Thymus (tissue), 11 donors: ENCODE data around the gene MSRB1. TPM values are rescaled to one million over a fixed set of nuclear protein-coding genes. Genes with fewer than 3 reads are reported as not detected.
"Not testable (repeated sequence)": the region's sequence is repeated elsewhere in the genome, so short reads cannot be mapped to it uniquely, and the experiment has no call there.

Experiments
- DNase-seq, 9 donors: peaks; one replicate each; pipeline ENCODE4 v3.0.0-alpha.2; 2013; ENCODE audit warnings: low spot score in 9 of 9, low read depth in 6 of 9, missing footprints in 1 of 9
- H3K27ac ChIP-seq, 2 donors: one replicate each; pipeline ENCODE4 v1.5.1; 2013; ENCODE audit warnings: control low read depth in 1 of 2, low read depth in 1 of 2, low read length in 1 of 2, mild to moderate bottlenecking in 1 of 2, moderate library complexity in 1 of 2
- H3K27me3 ChIP-seq, 2 donors: one replicate each; pipeline ENCODE4 v1.5.1; 2013; ENCODE audit warnings: low read length in 1 of 2; ENCODE audit not compliant: control insufficient read depth in 2 of 2, insufficient read depth in 1 of 2
- H3K36me3 ChIP-seq, 2 donors: one replicate each; pipeline ENCODE4 v1.5.1; 2013; ENCODE audit warnings: low read length in 1 of 2, mild to moderate bottlenecking in 1 of 2, moderate library complexity in 1 of 2; ENCODE audit not compliant: control insufficient read depth in 2 of 2, insufficient read depth in 2 of 2
- H3K4me1 ChIP-seq, 2 donors: one replicate each; pipeline ENCODE4 v1.5.1; 2013; ENCODE audit warnings: low read length in 2 of 2; ENCODE audit not compliant: control insufficient read depth in 2 of 2, insufficient read depth in 2 of 2
- H3K4me3 ChIP-seq, 2 donors: one replicate each; pipeline ENCODE4 v1.5.1; 2013; ENCODE audit warnings: low read length in 2 of 2, control low read depth in 1 of 2, mild to moderate bottlenecking in 1 of 2
- H3K9me3 ChIP-seq, 2 donors: one replicate each; pipeline ENCODE4 v1.5.1; 2013; ENCODE audit warnings: low read length in 1 of 2, mild to moderate bottlenecking in 1 of 2; ENCODE audit not compliant: control insufficient read depth in 2 of 2, insufficient read depth in 1 of 2
- WGBS: extraction: QIAGEN DNeasy Blood & Tissue Kit; methylation state at CpG from one replicate; pipeline ENCODE4 v1.1.7; 2013; 5-methylcytosine and 5-hydroxymethylcytosine counted together
- polyA plus RNA-seq: library from polyadenylated mRNA; stranded (reverse); fragments of 200-250 nt; gene quantifications from one replicate; pipeline ENCODE4 v1.2.3, GENCODE V29; 2013
- total RNA-seq: library from RNA; stranded (reverse); fragments of 120-200 nt; gene quantifications from one replicate; pipeline ENCODE4 v1.2.4, GENCODE V29; 2013
- donor health status: healthy.

Gene MSRB1
- total and polyA plus RNA-seq, 2 donors = 10.7 to 44.2 TPM

DNA sequence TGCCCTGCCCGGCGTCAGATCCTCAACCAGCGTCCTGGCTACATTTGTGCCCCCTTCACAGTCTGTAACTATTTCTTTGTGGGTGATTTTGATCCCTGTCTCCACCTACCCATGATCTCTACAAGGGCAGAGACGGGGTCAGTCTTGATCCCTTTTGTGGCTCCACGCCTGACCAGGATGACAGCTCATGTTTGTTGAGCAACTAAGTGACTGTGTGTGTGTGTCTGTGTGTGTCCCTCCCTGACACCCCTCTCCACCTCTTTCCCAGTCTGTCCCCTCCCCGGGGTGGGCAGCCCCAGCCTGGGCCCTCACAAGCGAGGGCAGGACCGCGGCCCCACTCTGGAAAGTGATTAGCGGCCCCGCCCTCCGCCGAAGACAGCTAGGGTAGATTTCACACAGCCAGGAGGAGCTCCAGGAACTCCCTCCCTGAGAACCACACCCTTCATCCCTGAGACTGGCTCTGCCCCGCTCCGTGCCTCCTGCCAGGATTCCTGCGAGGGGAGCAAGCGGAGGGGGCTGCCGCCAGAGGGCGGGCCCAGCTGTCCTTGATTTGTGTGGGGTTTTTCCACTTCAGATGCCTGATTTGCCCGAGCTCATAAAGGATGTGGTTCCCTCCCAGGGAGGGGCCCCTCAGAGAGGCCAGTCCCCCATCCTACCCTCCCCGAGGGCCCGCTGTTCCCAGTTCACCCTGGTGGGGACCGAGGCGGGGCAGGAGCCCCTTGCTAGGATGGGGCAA, 19.5 kb downstream of the MSRB1 start:
- Histone ChIP-seq H3K9me3 (peaks cover 0 to 8% of the 10 kb centered on the region in 2 donors), H3K27me3 (peaks cover 47 to 81% of the 10 kb centered on the region in 2 donors), H3K27ac (no peak overlapping the region), H3K36me3 (no peaks in the 10 kb centered on the region), H3K4me3 (no peak overlapping the region), H3K4me1 (peaks cover 0 to 5% of the 10 kb centered on the region in 2 donors)
- WGBS = 16% methylated on average over 24 of the region's 24 CpGs
- peak in 2 of 9 donors; percentile 20 to 30 for DNase-seq

DNA sequence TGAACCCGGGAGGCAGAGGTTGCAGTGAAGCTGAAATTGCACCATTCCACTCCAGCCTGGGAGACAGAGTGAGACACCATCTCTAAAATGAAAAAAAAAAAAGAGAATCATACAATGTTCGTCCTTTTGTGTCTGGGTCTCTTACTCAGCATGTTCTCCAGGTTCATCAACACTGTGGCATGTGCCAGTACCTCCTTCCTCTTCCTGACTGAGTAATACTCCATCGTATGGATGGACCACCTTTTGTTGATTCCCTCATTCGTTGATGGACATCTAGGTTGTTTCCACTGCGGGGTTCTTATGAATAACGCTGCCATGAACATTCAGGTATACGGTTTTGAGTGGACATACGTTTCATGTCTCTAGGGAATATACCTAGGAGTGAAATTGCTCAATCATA, 20.6 kb downstream of the MSRB1 start:
- DNase-seq = no peak
- no peaks in the 10 kb centered on the region for H3K36me3 ChIP-seq
- H3K27me3 ChIP-seq = peaks cover 57 to 86% of the 10 kb centered on the region in 2 donors
- WGBS = 83% methylated on average over 8 of the region's 8 CpGs
- H3K4me3 ChIP-seq = no peak overlapping the region
- H3K27ac ChIP-seq = no peak overlapping the region
- peaks cover 0 to 5% of the 10 kb centered on the region in 2 donors for H3K4me1 ChIP-seq
- H3K9me3 ChIP-seq = peaks cover 0 to 8% of the 10 kb centered on the region in 2 donors

DNA sequence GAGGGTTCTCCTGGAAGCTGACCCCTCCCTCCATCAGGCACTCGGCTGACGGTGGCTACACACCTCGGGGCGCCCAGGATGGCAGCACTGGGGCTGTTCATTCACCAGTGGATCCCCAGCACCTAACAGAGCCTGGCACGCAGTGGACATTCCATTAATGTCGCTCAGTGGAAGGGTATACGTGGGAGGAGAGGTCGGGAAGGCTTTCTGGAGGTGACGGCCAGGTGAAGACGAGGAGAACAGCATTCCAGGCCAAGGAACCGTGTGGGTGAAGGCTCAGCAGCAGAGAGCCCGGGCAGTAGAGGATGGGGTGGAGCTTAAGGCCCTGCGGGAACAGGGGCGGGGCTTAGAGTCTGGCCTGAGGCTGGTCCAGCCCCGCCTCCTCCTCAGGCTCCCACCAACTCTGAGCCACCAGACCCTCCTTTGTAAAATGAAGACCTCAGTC, 22.2 kb downstream of the MSRB1 start:
- peaks cover 0 to 8% of the 10 kb centered on the region in 2 donors for H3K9me3 ChIP-seq
- H3K27ac ChIP-seq = no peak overlapping the region
- no peak for DNase-seq
- WGBS = 13% methylated on average over 15 of the region's 15 CpGs
- no peak overlapping the region for H3K4me3 ChIP-seq
- peaks cover 73 to 95% of the 10 kb centered on the region in 2 donors for H3K27me3 ChIP-seq
- no peaks in the 10 kb centered on the region for H3K36me3 ChIP-seq
- peaks cover 0 to 5% of the 10 kb centered on the region in 2 donors for H3K4me1 ChIP-seq

DNA sequence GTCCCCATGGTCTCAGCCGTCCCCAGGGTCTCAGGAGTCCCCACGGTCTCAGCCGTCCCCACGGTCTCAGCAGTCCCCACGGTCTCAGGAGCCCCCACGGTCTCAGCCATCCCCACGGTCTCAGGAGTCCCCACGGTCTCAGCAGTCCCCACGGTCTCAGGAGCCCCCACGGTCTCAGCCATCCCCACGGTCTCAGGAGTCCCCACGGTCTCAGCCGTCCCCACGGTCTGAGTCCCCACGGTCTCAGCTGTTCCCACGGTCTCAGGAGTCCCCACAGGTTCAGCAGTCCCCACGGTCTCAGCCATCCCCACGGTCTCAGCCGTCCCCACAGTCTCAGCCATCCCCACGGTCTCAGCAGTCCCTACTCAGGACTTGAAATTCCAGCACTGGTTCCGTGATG, 22.9 kb downstream of the MSRB1 start:
- not testable (repeated sequence) for H3K27ac ChIP-seq, H3K36me3 ChIP-seq, H3K4me1 ChIP-seq, H3K9me3 ChIP-seq, DNase-seq, H3K4me3 ChIP-seq
- H3K27me3 ChIP-seq = peaks cover 77 to 95% of the 10 kb centered on the region in 2 donors
- WGBS = 76% methylated on average over 21 of the region's 21 CpGs

DNA sequence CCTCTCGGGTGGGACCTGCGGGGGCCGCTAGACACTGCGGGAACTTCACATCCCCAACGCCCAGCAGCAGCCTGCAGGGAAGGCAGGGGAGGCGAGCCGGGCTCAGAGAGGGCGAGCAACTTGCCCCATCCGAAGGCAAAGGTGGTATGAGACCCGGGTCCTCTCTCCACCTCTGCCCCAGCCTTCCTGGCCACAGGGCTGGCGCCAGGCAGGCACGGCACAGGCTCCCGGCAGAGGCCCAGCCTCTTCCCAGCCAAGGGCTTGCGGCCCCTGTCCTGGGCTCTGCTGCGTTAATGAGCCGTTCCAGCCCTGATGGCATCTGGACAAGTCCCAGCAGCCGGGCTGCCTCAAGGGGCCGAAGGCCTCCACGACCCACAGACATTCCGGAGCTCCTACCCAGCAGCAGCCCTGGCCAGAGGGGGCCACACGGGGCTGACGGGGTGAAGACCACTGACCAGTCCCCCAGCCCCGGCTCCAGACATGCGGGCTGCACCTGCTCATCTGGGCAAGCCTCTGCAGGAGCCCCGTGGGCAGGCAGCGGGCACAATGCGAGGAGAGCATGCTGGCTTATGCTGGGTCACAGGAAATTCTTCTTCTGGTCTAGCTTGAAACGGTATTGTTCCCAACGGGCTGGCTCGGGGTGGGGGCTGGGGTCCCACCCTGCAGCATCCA, 23.5 kb downstream of the MSRB1 start:
- Histone ChIP-seq H3K4me1 (peaks cover 0 to 7% of the 10 kb centered on the region in 2 donors), H3K36me3 (no peaks in the 10 kb centered on the region), H3K27ac (no peak overlapping the region), H3K4me3 (no peak overlapping the region), H3K9me3 (peaks cover 0 to 8% of the 10 kb centered on the region in 2 donors), H3K27me3 (peaks cover 77 to 96% of the 10 kb centered on the region in 2 donors)
- WGBS = 46% methylated on average over 30 of the region's 30 CpGs
- DNase-seq = no peak

DNA sequence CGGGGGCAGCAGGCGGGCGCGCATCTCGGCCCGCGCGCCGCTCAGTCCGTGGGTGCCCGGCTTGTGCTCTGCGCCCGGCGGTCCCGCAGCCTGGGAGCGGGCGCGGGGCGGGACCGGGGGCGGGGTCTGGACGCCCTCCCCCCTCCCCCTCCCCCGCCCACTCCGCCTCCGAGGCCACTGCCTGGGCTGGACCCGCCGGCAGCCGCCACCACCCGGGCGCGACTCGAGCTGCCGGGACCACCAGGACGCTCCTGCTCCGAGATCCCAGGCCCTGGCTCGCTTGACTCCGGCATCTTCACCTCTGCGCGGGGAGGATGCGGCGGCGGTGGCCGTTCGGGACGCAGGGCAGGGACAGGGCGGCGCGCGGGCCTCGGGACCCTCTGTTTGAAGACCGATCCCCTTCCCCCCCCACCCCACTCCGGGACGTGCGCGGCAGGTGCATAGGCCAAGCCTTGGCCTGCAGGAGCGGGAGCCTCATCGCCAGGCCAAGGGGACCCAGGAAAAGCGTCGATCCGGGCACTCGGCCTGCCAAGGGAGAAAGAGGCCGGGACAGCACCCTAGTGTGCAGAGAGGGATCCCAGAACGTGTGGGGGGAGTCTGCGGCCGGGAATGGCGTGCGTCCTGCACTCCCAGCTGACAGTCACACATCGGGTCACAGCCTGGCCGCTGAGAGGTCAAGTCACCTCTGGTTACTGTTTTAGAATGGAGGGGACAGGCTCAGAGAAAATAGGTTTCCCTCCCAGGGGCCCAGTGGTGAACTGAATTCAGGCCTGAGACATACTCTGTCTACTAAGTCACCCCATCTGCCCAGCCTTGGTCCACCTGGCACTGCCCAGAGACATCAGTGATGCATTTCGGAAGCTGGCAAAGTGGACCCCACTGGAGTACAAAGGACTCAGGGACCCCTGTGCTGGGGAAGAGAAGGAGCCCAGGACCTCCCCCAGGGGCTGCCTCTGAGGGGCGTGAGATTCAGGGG, 24.4 kb downstream of the MSRB1 start, which contains the start of gene HS3ST6:
Gene HS3ST6 (minus strand): TSS at position 65 of the 976 bp plus-strand sequence. CDS start 92 bp downstream, outside the sequence.
- DNase-seq = no peak
- WGBS = 7% methylated on average over 71 of the region's 71 CpGs
- peaks cover 0 to 5% of the 10 kb centered on the region in 2 donors for H3K4me1 ChIP-seq
- H3K27me3 ChIP-seq = peaks cover 74 to 96% of the 10 kb centered on the region in 2 donors
- H3K4me3 ChIP-seq = no peak within 1 kb of the TSS
- H3K9me3 ChIP-seq = peaks cover 0 to 7% of the 10 kb centered on the region in 2 donors
- H3K27ac ChIP-seq = no peak within 1 kb of the TSS
- no peaks in the 10 kb centered on the region for H3K36me3 ChIP-seq

DNA sequence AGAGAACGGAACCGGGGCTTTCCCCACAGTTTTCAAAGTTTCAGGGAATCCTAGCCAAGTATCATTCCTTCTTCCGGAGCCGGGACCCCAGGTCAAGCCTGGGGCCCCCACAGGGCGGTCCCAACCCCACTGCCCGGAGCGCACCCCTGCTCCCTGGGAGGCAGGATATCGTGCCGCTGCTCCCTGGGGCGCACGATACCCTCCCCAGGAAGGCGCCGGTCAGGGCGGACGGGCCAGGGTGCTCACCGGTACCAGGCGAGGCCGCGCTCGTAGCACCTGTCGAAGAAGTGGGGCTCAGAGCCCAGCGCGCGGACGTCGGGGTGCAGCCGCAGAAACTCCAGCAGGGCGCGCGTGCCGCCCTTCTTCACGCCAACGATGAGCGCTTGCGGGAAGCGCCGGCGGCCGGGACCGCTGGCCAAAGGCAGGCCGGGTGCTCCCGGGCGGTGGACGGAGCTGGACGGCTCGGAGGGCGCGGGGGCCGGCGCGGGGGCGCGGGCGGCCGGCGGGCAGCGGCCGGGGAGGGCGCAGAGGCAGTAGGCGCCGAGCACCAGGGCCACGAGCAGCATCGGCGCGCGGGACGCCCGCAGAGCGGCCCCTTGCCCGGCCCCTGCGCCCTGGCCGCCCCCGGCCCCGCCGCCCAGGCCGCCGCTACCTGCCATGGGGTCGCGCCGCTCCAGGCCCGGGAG, 25.2 kb downstream of the MSRB1 start:
- H3K27ac ChIP-seq = no peak overlapping the region
- no peak for DNase-seq
- WGBS = 4% methylated on average over 81 of the region's 81 CpGs
- H3K36me3 ChIP-seq = no peaks in the 10 kb centered on the region
- H3K27me3 ChIP-seq = peaks cover 68 to 95% of the 10 kb centered on the region in 2 donors
- peaks cover 0 to 2% of the 10 kb centered on the region in 2 donors for H3K4me1 ChIP-seq
- H3K9me3 ChIP-seq = peaks cover 0 to 3% of the 10 kb centered on the region in 2 donors
- no peak overlapping the region for H3K4me3 ChIP-seq

DNA sequence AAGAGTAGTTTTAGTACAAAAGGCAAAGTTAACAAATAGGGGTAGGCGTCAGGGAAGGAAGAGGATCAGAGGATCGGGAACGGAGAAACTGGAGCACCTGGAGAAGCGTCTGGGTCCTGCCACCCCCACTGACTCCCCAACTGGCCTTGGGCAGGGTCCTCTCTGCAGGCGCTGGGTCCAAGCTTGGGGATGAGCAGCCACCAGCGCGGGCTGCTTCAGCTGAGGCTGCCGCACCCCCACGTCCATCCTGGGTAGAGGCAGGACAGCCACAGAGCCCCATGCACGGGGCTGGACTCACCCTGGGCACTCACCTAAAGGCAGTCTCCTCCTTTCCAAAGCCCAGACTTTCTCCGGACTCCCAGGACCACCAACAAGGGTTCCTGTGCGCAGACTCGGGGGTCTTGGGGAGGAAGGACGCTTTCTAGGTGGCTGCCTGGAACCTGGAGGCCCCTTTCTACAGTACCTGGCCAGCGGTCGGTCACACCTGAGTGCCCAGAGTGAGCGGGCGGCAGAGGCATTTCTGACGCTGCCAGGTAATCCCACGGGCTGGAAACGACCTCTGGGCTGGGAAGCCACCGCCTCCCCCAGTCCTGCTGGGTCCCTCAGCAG, 25.8 kb downstream of the MSRB1 start:
- peaks cover 0 to 2% of the 10 kb centered on the region in 2 donors for H3K4me1 ChIP-seq
- H3K9me3 ChIP-seq = peaks cover 0 to 3% of the 10 kb centered on the region in 2 donors
- peaks cover 61 to 92% of the 10 kb centered on the region in 2 donors for H3K27me3 ChIP-seq
- DNase-seq = no peak
- 10% methylated on average over 22 of the region's 22 CpGs for WGBS
- no peak overlapping the region for H3K4me3 ChIP-seq
- no peak overlapping the region for H3K27ac ChIP-seq
- H3K36me3 ChIP-seq = no peaks in the 10 kb centered on the region
